ENCODE measurements around the gene DICER1.

- TF ChIP-seq CTCF (optimal IDR thresholded peaks at IDR 0.05 in 1 of 3, IDR thresholded peaks at IDR 0.05 in 1 of 3, conservative IDR thresholded peaks at IDR 0.05 in 1 of 3; ENCODE audit: extremely low read depth in 1 of 3, insufficient read depth in 2 of 3, low read length in 3 of 3) (no peak), EZH2 (IDR thresholded peaks at IDR 0.05; ENCODE audit: low read length) (no peak)
These were observed 115.8 kb downstream of the DICER1 start for GRCh38 chr14:95041477-95042020.
